Epidermal melanocyte (primary cell): ENCODE measurements around the gene KTN1.

Experiments used
- DNase-seq: peaks from one replicate; pipeline ENCODE4 v3.0.0; 2011; ENCODE audit warnings: low spot score; ENCODE audit not compliant: insufficient read length

KTN1 gene

DNA sequence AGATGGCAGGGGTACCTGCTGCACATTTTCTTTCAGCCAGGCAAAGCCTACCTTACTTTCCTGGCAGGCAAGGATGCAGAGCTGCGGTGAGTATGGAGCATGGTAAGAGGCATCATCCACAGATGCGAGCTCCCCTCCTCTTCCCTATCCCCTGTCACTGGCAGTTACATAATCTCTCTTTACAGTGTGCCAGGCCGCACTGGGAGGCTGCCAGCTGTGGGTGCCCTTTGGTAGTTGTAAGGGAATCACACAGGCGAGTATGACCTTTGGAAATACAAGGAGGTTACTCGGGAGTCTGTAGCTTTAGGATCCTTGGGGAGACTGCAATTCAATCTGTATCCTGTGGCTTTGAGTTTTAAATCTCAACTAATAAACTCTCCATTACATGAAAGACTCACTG is 132.5 kb downstream of the KTN1 start:
- DNase-seq, result no peak

DNA sequence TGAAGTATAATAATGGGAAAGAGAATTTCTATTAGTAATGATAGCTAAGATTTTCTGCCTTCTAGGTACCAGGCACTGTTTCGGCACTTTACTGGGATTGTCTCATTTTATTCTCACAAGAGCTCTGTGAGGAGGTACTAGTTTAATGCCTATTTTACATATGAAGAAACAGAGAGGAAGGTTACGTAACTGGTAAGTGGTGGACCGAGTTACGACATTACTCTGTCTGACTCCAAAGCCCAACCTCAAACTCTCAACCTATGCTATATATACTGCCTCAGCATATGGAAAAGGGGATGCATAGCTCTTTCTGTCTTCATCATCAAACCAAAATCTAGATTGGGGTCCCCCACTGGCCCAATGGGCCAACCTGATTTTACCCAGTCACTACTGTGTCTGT is 133.5 kb downstream of the KTN1 start:
- no peak for DNase-seq

DNA sequence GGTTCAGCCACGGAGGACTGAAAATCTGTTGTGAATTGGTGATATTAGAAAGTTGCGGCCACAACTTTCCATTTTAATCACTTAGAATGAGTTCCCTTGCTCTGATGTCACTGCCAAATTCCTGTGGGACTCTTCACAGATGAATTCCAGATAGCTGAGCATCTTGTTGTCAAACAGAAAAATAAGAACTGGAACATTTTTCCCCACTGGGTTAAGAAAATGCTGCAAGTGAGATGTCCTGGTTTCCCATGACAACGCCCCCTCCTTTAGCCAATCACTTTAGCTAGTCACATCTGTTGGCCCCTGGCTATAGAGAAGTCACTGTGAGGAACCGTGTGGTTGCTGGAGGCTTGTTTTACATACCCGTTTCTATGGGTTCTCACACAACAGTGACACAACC is 135.9 kb downstream of the KTN1 start:
- DNase-seq, result peak; percentile 17

DNA sequence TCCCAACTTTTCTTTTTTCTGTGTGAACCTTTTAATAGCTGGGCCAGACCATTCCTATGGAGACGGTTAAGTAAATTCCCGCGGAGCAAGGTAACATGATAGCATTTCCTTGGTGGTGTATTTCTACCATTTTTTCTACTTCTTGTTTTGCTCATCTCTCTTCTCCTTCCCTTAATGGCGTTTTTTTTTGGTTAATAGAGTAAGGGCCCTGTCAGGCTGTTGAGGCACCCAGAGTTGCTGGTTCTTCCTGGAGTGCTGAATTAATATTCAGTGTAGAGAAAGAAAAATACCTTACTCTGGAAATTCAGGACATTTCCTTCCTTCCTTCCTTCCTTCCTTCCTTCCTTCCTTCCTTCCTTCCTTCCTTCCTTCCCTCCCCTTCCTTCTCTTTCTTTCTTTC is 137.6 kb downstream of the KTN1 start:
- no peak for DNase-seq

DNA sequence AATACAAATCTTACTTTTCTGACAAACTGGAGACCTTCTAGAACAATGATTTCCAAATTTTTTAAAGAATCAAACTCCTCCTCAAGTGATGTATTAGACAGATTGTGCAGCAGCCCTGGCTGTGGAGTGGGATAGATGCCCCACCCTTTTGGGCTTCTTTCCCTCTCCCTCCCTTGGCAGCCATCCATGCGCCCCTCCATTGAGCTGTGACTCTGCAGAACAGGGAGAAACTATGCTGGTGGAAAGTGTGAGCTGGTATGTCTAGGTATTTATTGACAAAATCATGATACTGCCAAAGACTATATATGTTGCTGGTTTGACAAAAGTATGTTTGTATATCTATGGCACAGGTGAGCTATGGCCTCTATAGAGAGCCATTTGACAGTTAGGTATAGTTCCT is 138.5 kb downstream of the KTN1 start:
- DNase-seq, result no peak

DNA sequence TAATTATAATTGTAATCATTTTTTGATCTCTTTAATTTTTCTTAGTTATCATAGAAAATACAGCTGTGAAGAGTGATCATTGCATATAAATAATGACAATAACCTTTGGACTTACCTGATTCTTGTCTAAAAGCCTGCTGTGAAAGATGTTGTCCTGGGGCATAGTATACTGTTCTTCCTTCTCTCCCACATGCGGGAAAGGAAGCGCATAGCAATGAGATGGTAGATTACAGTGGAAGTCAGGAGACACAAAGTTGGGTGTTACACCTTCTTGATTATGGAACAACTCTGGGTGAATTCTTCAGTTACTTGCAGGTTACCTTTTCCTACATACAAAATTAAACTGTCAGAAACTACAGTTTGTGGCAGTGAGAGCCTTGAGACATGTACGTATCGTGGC is 140.8 kb downstream of the KTN1 start:
- DNase-seq, result no peak

DNA sequence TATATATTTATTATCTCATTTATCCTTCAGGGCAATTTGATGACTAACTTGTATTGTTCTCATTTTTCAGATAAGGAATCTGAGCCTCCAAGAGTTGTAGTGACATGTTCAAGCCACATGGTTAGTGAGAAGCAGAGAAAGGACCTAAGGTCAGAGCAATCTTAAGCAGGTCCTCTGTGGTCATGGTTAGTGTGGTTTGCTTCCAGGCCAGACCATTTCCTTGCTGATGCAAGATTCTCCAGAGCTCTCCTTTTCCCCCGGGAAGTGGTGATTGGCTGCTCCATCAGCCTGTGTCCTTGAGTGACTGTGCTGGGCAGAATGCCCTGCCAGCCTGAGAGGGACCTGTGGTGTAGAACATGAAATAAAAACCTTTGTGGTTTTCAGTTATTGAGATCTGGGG is 141.3 kb downstream of the KTN1 start:
- DNase-seq, result no peak

DNA sequence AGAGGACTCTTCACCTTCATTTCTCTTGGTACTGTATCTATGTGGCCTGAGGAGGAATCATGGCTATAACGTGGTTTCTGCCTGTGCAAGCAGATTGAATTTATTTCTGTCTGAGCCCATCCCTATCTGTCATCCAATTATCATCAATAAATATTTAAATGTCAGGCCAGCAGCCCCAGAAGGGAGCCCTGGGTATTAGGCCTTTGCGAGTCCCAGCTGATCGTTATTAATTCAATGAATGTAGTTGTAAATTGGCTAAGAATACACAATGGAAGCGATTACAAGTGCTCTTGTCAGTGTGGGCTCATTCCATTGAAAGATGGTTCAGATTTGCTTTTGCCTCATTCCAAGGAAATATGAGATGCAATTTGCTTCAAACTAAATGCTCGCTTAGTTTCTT is 142.0 kb downstream of the KTN1 start:
- DNase-seq, result no peak

DNA sequence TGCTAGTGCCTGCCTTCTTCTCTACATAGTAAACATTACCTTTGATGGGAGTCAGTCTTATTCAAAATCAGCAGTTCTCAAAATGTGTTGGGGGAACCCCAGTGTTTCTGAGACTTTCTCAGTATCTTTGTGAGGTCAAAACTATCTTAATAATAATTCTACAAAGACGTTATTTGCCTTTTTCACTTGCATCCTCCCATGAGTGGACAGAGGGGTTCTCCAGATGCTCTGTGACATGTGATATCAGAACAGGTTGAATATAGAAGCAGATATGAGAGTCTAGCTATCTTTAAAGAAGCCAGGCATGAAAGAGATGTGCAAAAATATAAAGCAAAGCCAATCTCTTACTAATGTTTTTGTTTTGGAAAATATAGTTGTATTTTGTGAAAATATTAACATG is 144.7 kb downstream of the KTN1 start:
- DNase-seq, result no peak

DNA sequence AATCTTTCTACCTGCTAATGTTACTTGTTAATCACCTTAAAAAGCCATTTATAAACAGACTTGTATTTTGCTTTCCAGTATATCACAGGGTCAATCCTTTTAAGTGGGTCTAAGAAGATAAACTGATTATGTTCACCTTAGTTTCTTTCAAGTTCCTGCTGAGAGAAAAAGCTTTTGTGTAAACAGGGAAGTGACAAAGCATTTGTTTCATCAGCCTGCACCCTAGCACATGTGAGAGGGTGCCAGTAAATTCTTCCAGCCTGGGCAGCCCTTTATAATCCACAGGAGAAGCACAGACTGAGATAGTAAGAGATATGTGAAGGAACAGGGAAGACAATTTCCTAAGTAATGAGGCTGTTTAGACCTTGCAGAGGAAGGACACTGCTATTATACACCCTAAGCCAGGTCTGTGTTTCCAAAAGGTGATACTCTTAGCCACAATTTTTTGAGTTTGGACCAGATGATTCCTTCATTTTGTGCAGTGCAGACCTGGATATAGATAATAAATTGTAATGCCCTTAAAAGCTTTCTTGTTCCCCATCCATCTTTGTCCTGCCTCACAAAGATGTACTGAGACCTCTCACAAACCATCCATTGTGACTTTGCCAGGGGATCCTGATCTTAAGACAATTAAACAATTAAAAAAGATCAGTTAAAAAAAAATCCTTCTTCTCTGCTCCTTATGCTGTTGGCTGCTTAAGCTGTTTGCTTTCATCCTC is 150.7 kb downstream of the KTN1 start:
- no peak for DNase-seq

DNA sequence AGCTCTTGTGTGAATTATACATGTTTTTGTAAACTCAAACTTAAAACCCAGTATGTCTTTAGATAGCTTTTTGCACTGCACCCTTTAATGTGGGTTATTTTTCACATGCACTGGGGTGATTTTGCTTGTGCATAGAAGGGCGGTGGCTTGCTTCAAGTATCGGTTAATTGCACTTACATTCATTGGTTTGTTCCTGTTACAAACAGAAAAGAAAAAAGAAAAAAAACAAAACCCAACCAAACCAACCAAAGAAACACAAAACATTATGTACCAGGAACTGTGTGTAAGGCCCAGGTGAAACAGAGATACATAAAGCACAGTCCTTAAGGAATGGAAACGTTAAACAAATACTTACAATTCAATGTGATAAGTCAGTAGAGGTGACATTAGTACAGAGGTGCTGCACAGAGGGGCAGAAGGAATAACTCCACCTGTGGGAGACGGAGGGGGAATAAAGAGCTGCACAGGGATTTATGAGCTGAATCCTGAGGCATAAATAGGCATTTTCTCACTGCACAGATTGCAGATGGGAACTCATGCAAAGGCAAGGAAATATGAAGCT is 151.4 kb downstream of the KTN1 start:
- DNase-seq, result no peak

DNA sequence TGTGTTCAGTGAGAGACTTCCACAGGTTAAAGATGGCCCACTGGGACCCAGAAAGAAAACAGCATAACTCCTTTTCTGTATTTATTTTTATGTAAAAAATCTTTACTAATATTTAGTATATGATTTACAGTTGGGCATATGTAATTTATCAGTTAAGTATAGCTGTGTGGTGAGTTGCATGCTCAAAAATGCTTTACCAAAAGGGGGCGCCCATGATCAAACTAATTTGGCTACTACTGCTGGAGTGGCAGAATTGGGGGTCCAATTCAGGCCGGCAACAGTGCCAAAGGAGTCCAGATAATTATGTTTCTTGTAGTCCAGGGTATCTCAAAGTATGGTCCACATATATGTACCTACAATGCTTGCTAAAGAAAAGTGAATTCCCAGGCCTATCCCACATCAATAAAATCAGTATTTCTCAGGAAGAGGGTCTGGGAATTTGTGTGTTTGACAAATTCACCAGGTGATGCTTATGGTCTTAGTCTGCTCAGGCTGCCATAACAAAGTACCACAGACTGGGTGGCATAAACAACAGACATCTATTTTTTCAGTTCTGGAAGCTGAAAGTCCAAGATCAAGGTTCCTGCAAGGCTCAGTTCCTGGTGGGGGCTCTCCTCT is 152.0 kb downstream of the KTN1 start:
- DNase-seq, result no peak

DNA sequence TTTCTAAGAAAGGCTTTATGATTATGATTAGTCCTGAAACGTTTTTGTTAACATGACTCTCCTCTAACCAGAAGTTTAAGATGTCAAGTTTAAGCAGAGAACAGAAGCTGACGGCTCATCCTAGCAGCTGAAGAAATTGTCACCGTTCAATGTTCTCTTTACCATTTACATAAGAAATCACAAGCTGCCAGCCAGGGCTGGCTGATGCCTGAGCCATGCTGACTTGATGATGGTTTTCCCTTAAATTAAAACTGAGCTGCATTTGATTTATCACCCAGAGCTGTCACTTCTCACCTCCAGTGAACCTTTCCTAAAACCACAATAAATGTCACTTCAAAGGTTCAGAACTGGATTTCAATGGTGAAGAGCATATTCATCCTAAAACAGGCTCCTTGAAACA is 153.6 kb downstream of the KTN1 start:
- no peak for DNase-seq
